Fibroblast of pulmonary artery (primary cell): ENCODE measurements around the gene MARCKS.

ENCODE experiments used
- DNase-seq: peaks from one replicate; pipeline ENCODE4 v3.0.0-alpha.2; 2010; ENCODE audit warnings: low read depth
- H3K4me3 ChIP-seq: replicated peaks from 2 replicates; pipeline ENCODE4 v1.5.1; 2011; ENCODE audit warnings: low read depth, mild to moderate bottlenecking, control low read depth, low read length, moderate library complexity
- CTCF ChIP-seq: IDR thresholded peaks from 2 replicates; pipeline ENCODE4 v1.5.1; 2011; ENCODE audit warnings: mild to moderate bottlenecking, control low read depth, low read length, inconsistent platforms; ENCODE audit errors: missing control alignments

The MARCKS gene

GRCh38 chr6:113821445-113821844 lies 35.7 kb upstream of the MARCKS start:
- no peak for TF ChIP-seq CTCF
- no peak for DNase-seq
- no peak overlapping the region for H3K4me3 ChIP-seq

- H3K4me3 ChIP-seq, result no peak overlapping the region
- TF ChIP-seq CTCF, result no peak
- DNase-seq, result no peak
These were observed 33.2 kb upstream of the MARCKS start for GRCh38 chr6:113823916-113824315.

GRCh38 chr6:113824411-113824810 lies 32.7 kb upstream of the MARCKS start:
- no peak for TF ChIP-seq CTCF

GRCh38 chr6:113824866-113825265 lies 32.3 kb upstream of the MARCKS start:
- no peak overlapping the region for H3K4me3 ChIP-seq
- no peak for TF ChIP-seq CTCF
- DNase-seq, result no peak

More at GRCh38 chr6:113824411-113824810, 32.7 kb upstream of the MARCKS start:
- H3K4me3 ChIP-seq, result no peak overlapping the region
- no peak for DNase-seq

- no peak for TF ChIP-seq CTCF
- no peak overlapping the region for H3K4me3 ChIP-seq
- DNase-seq, result peak; percentile 77
These were observed 31.4 kb upstream of the MARCKS start for GRCh38 chr6:113825781-113826180.

GRCh38 chr6:113828984-113829695 lies 28.0 kb upstream of the MARCKS start:
- TF ChIP-seq CTCF, result no peak
- no peak for DNase-seq

GRCh38 chr6:113829696-113830045 lies 27.5 kb upstream of the MARCKS start:
- peak; percentile 46 for DNase-seq
- H3K4me3 ChIP-seq, result no peak overlapping the region
- TF ChIP-seq CTCF, result no peak

More at GRCh38 chr6:113828984-113829695, 28.0 kb upstream of the MARCKS start:
- H3K4me3 ChIP-seq, result no peak overlapping the region
